HL-60 (cell line): ENCODE measurements around the gene GALR2.

Experiments
- DNase-seq, 2 experiments: peaks; one replicate each; pipeline ENCODE4 v3.0.0-alpha.2; 2010 to 2020; ENCODE audit warnings: low read depth in 1 of 2, low spot score in 1 of 2
- H3K27ac ChIP-seq: fragments of 250-450 bp; sonication (Bioruptor Pico); replicated peaks from 2 replicates; pipeline ENCODE4 v1.5.1; 2020; ENCODE audit warnings: mild to moderate bottlenecking, moderate library complexity
- H3K27me3 ChIP-seq: fragments of 250-450 bp; sonication (Bioruptor Pico); 2 replicates; pipeline ENCODE4 v1.5.1; 2021; ENCODE audit warnings: mild to moderate bottlenecking, moderate library complexity; ENCODE audit not compliant: insufficient read depth, poor library complexity, severe bottlenecking
- H3K4me3 ChIP-seq: replicated peaks from 2 replicates; pipeline ENCODE4 v1.5.1; 2011; ENCODE audit warnings: mild to moderate bottlenecking, control low read depth, low read length; ENCODE audit not compliant: insufficient read depth
- GABPA ChIP-seq: IDR thresholded peaks from 2 replicates; pipeline ENCODE4 v1.6.1; 2012; ENCODE audit warnings: low read depth
- POLR2AphosphoS5 ChIP-seq: IDR thresholded peaks from 2 replicates; pipeline ENCODE4 v1.6.1; 2012; ENCODE audit warnings: low read depth
- SPI1 ChIP-seq: IDR thresholded peaks from 2 replicates; pipeline ENCODE4 v1.6.1; 2012; ENCODE audit warnings: low read depth, mild to moderate bottlenecking, borderline replicate concordance
- TF ChIP-seq, protein P1 (sequence below): IDR thresholded peaks from one replicate; pipeline ENCODE4 v1.5.1; 2011; ENCODE audit warnings: low read length, control low read depth, inconsistent platforms; ENCODE audit not compliant: insufficient read depth
- TF ChIP-seq, protein P2 (sequence below): IDR thresholded peaks from 2 replicates; pipeline ENCODE4 v1.6.1; 2012; ENCODE audit warnings: low read depth; ENCODE audit not compliant: insufficient replicate concordance

The GALR2 gene

GRCh38 chr17:76075364-76076145 lies 974 bp downstream of the GALR2 start:
- Histone ChIP-seq H3K27me3 (peaks cover 57% of the 10 kb centered on the region), H3K27ac (no peak overlapping the region), H3K4me3 (0 out of 2 replicates have a peak overlapping the region, but pooled peaks have one; percentile 1)
- TF ChIP-seq SPI1: no peak
- no peak for TF ChIP-seq GABPA
- TF ChIP-seq, protein P1, sequence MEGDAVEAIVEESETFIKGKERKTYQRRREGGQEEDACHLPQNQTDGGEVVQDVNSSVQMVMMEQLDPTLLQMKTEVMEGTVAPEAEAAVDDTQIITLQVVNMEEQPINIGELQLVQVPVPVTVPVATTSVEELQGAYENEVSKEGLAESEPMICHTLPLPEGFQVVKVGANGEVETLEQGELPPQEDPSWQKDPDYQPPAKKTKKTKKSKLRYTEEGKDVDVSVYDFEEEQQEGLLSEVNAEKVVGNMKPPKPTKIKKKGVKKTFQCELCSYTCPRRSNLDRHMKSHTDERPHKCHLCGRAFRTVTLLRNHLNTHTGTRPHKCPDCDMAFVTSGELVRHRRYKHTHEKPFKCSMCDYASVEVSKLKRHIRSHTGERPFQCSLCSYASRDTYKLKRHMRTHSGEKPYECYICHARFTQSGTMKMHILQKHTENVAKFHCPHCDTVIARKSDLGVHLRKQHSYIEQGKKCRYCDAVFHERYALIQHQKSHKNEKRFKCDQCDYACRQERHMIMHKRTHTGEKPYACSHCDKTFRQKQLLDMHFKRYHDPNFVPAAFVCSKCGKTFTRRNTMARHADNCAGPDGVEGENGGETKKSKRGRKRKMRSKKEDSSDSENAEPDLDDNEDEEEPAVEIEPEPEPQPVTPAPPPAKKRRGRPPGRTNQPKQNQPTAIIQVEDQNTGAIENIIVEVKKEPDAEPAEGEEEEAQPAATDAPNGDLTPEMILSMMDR: peak; percentile 2
- peak in 1 of 2 experiments; percentile 52 for DNase-seq

- no peak for DNase-seq
- Histone ChIP-seq H3K27ac (no peak overlapping the region), H3K27me3 (peaks cover 57% of the 10 kb centered on the region), H3K4me3 (no peak overlapping the region)
- TF ChIP-seq, protein P1: no peak
- TF ChIP-seq POLR2AphosphoS5 (no peak), GABPA (no peak), SPI1 (no peak)
- TF ChIP-seq, protein P2, sequence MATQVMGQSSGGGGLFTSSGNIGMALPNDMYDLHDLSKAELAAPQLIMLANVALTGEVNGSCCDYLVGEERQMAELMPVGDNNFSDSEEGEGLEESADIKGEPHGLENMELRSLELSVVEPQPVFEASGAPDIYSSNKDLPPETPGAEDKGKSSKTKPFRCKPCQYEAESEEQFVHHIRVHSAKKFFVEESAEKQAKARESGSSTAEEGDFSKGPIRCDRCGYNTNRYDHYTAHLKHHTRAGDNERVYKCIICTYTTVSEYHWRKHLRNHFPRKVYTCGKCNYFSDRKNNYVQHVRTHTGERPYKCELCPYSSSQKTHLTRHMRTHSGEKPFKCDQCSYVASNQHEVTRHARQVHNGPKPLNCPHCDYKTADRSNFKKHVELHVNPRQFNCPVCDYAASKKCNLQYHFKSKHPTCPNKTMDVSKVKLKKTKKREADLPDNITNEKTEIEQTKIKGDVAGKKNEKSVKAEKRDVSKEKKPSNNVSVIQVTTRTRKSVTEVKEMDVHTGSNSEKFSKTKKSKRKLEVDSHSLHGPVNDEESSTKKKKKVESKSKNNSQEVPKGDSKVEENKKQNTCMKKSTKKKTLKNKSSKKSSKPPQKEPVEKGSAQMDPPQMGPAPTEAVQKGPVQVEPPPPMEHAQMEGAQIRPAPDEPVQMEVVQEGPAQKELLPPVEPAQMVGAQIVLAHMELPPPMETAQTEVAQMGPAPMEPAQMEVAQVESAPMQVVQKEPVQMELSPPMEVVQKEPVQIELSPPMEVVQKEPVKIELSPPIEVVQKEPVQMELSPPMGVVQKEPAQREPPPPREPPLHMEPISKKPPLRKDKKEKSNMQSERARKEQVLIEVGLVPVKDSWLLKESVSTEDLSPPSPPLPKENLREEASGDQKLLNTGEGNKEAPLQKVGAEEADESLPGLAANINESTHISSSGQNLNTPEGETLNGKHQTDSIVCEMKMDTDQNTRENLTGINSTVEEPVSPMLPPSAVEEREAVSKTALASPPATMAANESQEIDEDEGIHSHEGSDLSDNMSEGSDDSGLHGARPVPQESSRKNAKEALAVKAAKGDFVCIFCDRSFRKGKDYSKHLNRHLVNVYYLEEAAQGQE: no peak
Observed at GRCh38 chr17:76076146-76076764, 1.7 kb downstream of the GALR2 start.

- peak in 1 of 2 experiments; percentile 49 for DNase-seq
- TF ChIP-seq SPI1 (peak; percentile 72; the same call in 1 of the 2 replicates), POLR2AphosphoS5 (no peak)
- TF ChIP-seq, protein P2: no peak
Observed at GRCh38 chr17:76076765-76077583, 2.4 kb downstream of the GALR2 start.

More at GRCh38 chr17:76076765-76077583, 2.4 kb downstream of the GALR2 start:
- H3K27me3 ChIP-seq: peaks cover 57% of the 10 kb centered on the region
- H3K27ac ChIP-seq: no peak overlapping the region
- H3K4me3 ChIP-seq: no peak overlapping the region
